Loucy (cell line): ENCODE results near the gene DSG1.
"Not testable (repeated sequence)": the region's sequence is repeated elsewhere in the genome, so short reads cannot be mapped to it uniquely, and the experiment has no call there.

Experiments used
- H2AFZ ChIP-seq: fragments of 200-600 bp; sonication (generic); 2 replicates; pipeline ENCODE4 v1.6.0; 2016; ENCODE audit warnings: antibody characterized with exemption, mild to moderate bottlenecking, low read length, moderate library complexity
- H3F3A ChIP-seq: fragments of 200-600 bp; 2 replicates; pipeline ENCODE4 v1.6.0; 2016; ENCODE audit warnings: antibody characterized with exemption, low read depth, mild to moderate bottlenecking
- H3K27me3 ChIP-seq: fragments of 200-600 bp; sonication (generic); 2 replicates; pipeline ENCODE4 v1.6.1; 2014; ENCODE audit warnings: low read length, mild to moderate bottlenecking; ENCODE audit not compliant: insufficient read depth, poor library complexity, severe bottlenecking
- H3K36me3 ChIP-seq: fragments of 200-600 bp; sonication (generic); 2 replicates; pipeline ENCODE4 v1.6.1; 2016; ENCODE audit warnings: low read length; ENCODE audit not compliant: insufficient read depth
- H3K4me1 ChIP-seq: fragments of 200-600 bp; sonication (generic); 2 replicates; pipeline ENCODE4 v1.5.1; 2014; ENCODE audit warnings: low read length, mild to moderate bottlenecking; ENCODE audit not compliant: insufficient read depth, poor library complexity, severe bottlenecking
- H3K4me2 ChIP-seq: fragments of 200-600 bp; sonication (generic); 2 replicates; pipeline ENCODE4 v1.6.0; 2014; ENCODE audit warnings: antibody characterized with exemption, low read length, low read depth, mild to moderate bottlenecking; ENCODE audit not compliant: poor library complexity, severe bottlenecking
- H3K4me3 ChIP-seq: fragments of 200-600 bp; sonication (generic); 2 replicates; pipeline ENCODE4 v1.5.1; 2014; ENCODE audit warnings: low read length, mild to moderate bottlenecking, mixed read lengths; ENCODE audit not compliant: poor library complexity, severe bottlenecking
- H3K79me2 ChIP-seq: fragments of 200-600 bp; sonication (generic); 2 replicates; pipeline ENCODE4 v1.6.1; 2014; ENCODE audit warnings: low read length; ENCODE audit not compliant: insufficient read depth
- H3K9ac ChIP-seq: fragments of 200-600 bp; sonication (generic); 2 replicates; pipeline ENCODE4 v1.6.0; 2014; ENCODE audit warnings: mild to moderate bottlenecking, low read depth, low read length, moderate library complexity; ENCODE audit not compliant: poor library complexity, severe bottlenecking
- H3K9me2 ChIP-seq: fragments of 200-600 bp; sonication (generic); replicated peaks from 2 replicates; pipeline ENCODE4 v1.6.1; 2016; ENCODE audit warnings: low read depth, low read length, mixed read lengths
- H3K9me3 ChIP-seq: fragments of 200-600 bp; sonication (generic); 2 replicates; pipeline ENCODE4 v1.6.1; 2014; ENCODE audit warnings: mild to moderate bottlenecking, antibody characterized with exemption, low read length, low read depth; ENCODE audit not compliant: insufficient read depth
- H4K20me1 ChIP-seq: fragments of 200-600 bp; sonication (generic); 2 replicates; pipeline ENCODE4 v1.6.0; 2014; ENCODE audit warnings: antibody characterized with exemption, low read length, mild to moderate bottlenecking; ENCODE audit not compliant: insufficient read depth, poor library complexity, severe bottlenecking
- CTCF ChIP-seq: fragments of 200-600 bp; sonication (generic); conservative IDR thresholded peaks from 2 replicates; pipeline ENCODE4 v1.5.1; 2014; ENCODE audit warnings: mild to moderate bottlenecking, antibody characterized with exemption, low read length
- EZH2phosphoT487 ChIP-seq: fragments of 200-600 bp; IDR thresholded peaks from 2 replicates; pipeline ENCODE4 v1.6.1; 2018; ENCODE audit warnings: antibody characterized with exemption, mild to moderate bottlenecking, moderate library complexity, borderline replicate concordance

DSG1 gene

GRCh38 chr18:31281437-31281836 is 36.5 kb upstream of the DSG1 start:
- Histone ChIP-seq H3F3A (no peaks in the 10 kb centered on the region), H3K79me2 (no peaks in the 10 kb centered on the region), H3K4me3 (no peak overlapping the region), H3K36me3 (no peaks in the 10 kb centered on the region), H3K4me1 (no peaks in the 10 kb centered on the region), H3K9me3 (no peaks in the 10 kb centered on the region), H3K27me3 (no peaks in the 10 kb centered on the region), H4K20me1 (no peaks in the 10 kb centered on the region), H3K4me2 (no peak overlapping the region), H2AFZ (no peak overlapping the region), H3K9ac (no peak overlapping the region), H3K9me2 (no peaks in the 10 kb centered on the region)
- TF ChIP-seq EZH2phosphoT487 (no peak), CTCF (no peak)

GRCh38 chr18:31289446-31289845 is 28.5 kb upstream of the DSG1 start:
- not testable (repeated sequence) for H3K9ac ChIP-seq, H3K4me1 ChIP-seq, H3K36me3 ChIP-seq, H4K20me1 ChIP-seq, H3K9me3 ChIP-seq, H2AFZ ChIP-seq, H3K9me2 ChIP-seq, H3K79me2 ChIP-seq, H3K27me3 ChIP-seq, H3K4me2 ChIP-seq, H3K4me3 ChIP-seq, H3F3A ChIP-seq

DNA sequence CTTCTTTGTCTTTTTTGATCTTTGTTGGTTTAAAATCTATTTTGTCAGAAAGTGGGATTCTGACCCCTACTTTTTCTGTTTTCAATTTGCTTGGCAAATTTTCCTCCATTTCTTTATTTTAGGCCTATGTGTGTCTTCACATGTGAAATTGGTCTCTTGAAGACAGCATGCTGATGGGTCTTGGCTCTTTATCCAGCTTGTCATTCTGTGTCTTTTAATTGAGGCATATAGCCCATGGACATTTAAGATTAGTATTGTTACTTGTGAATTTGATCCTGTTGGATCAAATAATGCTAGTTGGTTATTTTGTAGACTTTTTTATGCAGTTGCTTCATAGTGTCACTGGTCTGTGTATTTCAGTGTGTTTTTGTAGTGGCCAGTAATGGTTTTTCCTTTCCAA is 26.3 kb upstream of the DSG1 start:
- Histone ChIP-seq H3K36me3 (no peaks in the 10 kb centered on the region), H3K79me2 (no peaks in the 10 kb centered on the region), H3K4me1 (no peaks in the 10 kb centered on the region), H4K20me1 (no peaks in the 10 kb centered on the region), H3K9ac (no peak overlapping the region), H3K9me2 (no peaks in the 10 kb centered on the region), H3K27me3 (no peaks in the 10 kb centered on the region), H3K9me3 (no peaks in the 10 kb centered on the region), H2AFZ (no peak overlapping the region), H3F3A (no peaks in the 10 kb centered on the region), H3K4me2 (no peak overlapping the region), H3K4me3 (no peak overlapping the region)
- TF ChIP-seq CTCF (no peak), EZH2phosphoT487 (no peak)

- TF ChIP-seq CTCF (no peak), EZH2phosphoT487 (no peak)
- no peaks in the 10 kb centered on the region for H3K79me2 ChIP-seq
- H3K4me3 ChIP-seq = no peak overlapping the region
- no peaks in the 10 kb centered on the region for H3F3A ChIP-seq
- no peak overlapping the region for H2AFZ ChIP-seq
- H3K27me3 ChIP-seq = no peaks in the 10 kb centered on the region
- H3K4me2 ChIP-seq = no peak overlapping the region
- no peaks in the 10 kb centered on the region for H3K9me2 ChIP-seq
- H4K20me1 ChIP-seq = no peaks in the 10 kb centered on the region
- no peaks in the 10 kb centered on the region for H3K4me1 ChIP-seq
- no peak overlapping the region for H3K9ac ChIP-seq
- H3K36me3 ChIP-seq = no peaks in the 10 kb centered on the region
- no peaks in the 10 kb centered on the region for H3K9me3 ChIP-seq
These were observed 23.7 kb upstream of the DSG1 start for GRCh38 chr18:31294199-31294747.
